K562 (cell line): Measurements from ENCODE around the gene SMAD3. TPM values are rescaled to one million over a fixed set of nuclear protein-coding genes. Genes with fewer than 3 reads are reported as not detected.
A peak's percentile ranks its signal among the peaks of the same experiment; 100 is the strongest.

Source experiments
- ATAC-seq: fragments of 200-7000 bp; cut with Tn5 transposase; 3 replicates; pipeline ENCODE4 v1.9.1; 2020; ENCODE audit warnings: moderate library complexity
- BruUV-seq: library from RNA; stranded (reverse); fragments of 400-500 nt; replicated peaks from 2 replicates; lab custom pipeline; 2021; lab: Mats Ljungman, UMichigan
- CTCF ChIA-PET: fragments of 300-600 bp; formaldehyde crosslinking; extraction: SDS; loops from one replicate; lab custom pipeline; 2021; ENCODE audit warnings: low intra/inter-chr PET ratio; lab: Yijun Ruan, JAX
- POLR2A ChIA-PET: fragments of 300-600, 350-650 bp; sonication (Branson Sonifier 250); formaldehyde crosslinking; extraction: SDS; loops from one replicate; lab custom pipeline; 2021; ENCODE audit warnings: antibody characterized with exemption, inconsistent platforms; lab: Yijun Ruan, JAX
- DNase-seq, 4 experiments: peaks; one replicate each; pipeline versions ENCODE4 v3.0.0 to v3.0.0-alpha.2; 2011 to 2018; ENCODE audit warnings: low spot score in 3 of 4, mixed read lengths in 3 of 4; ENCODE audit errors: extremely low read depth in 1 of 4
- FAIRE-seq: peaks from 2 replicates; lab custom pipeline; 2011; peaks lifted over from hg19 to GRCh38; lab: Jason Lieb, UNC
- H2AFZ ChIP-seq: 2 replicates; pipeline ENCODE4 v1.6.0; 2011; ENCODE audit warnings: low read depth, low read length, control low read depth, inconsistent platforms
- H3K27ac ChIP-seq: fragments of 200-600 bp; 3 replicates; pipeline ENCODE4 v1.8.0; 2011; ENCODE audit warnings: low read depth, mild to moderate bottlenecking, control low read depth, inconsistent platforms, low read length, moderate library complexity, mixed read lengths; ENCODE audit errors: extremely low read depth
- H3K27me3 ChIP-seq, 2 experiments: fragments of 300-600 bp in 1 of 2; 2 replicates in 1 of 2; 3 replicates in 1 of 2; pipeline versions ENCODE4 v1.6.0 to v1.8.0; 2011; ENCODE audit warnings: inconsistent platforms in 2 of 2, low read length in 2 of 2, mild to moderate bottlenecking in 1 of 2, mixed read lengths in 1 of 2, moderate library complexity in 1 of 2; ENCODE audit not compliant: control insufficient read depth in 2 of 2, insufficient read depth in 2 of 2
- H3K36me3 ChIP-seq: fragments of 300-600 bp; 3 replicates; pipeline ENCODE4 v1.8.0; 2011; ENCODE audit warnings: mild to moderate bottlenecking, low read length, inconsistent platforms; ENCODE audit not compliant: control insufficient read depth, insufficient read depth
- H3K4me1 ChIP-seq, 2 experiments: fragments of 200-600 bp in 1 of 2; replicated peaks in 1 of 2; 2 replicates in 1 of 2; 3 replicates in 1 of 2; pipeline versions ENCODE4 v1.5.1 to v1.8.0; 2011; ENCODE audit warnings: inconsistent platforms in 2 of 2, low read length in 2 of 2, mild to moderate bottlenecking in 1 of 2, mixed read lengths in 1 of 2, moderate library complexity in 1 of 2; ENCODE audit not compliant: control insufficient read depth in 2 of 2, insufficient read depth in 2 of 2
- H3K4me2 ChIP-seq: 2 replicates; pipeline ENCODE4 v1.6.1; 2011; ENCODE audit warnings: low read length, control low read depth, inconsistent platforms, mixed read lengths; ENCODE audit not compliant: insufficient read depth
- H3K4me3 ChIP-seq: fragments of 200-600 bp; sonication (generic), shearing (Covaris generic); 2 replicates; pipeline ENCODE4 v1.5.1; 2016; ENCODE audit warnings: control low read depth, inconsistent platforms
- H3K79me2 ChIP-seq: fragments of 200-600 bp; 3 replicates; pipeline ENCODE4 v1.8.0; 2011; ENCODE audit warnings: low read length, inconsistent platforms; ENCODE audit not compliant: control insufficient read depth, insufficient read depth
- H3K9ac ChIP-seq, 2 experiments: 2 replicates each; pipeline versions ENCODE4 v1.6.0 to v1.6.1; 2011; ENCODE audit warnings: low read depth in 2 of 2, low read length in 2 of 2, control low read depth in 1 of 2, inconsistent platforms in 1 of 2, mild to moderate bottlenecking in 1 of 2, mixed read lengths in 1 of 2; ENCODE audit not compliant: insufficient read depth in 1 of 2
- H3K9me1 ChIP-seq: one replicate; pipeline ENCODE4 v1.6.0; 2011; ENCODE audit warnings: inconsistent platforms, mild to moderate bottlenecking, low read length, moderate library complexity; ENCODE audit not compliant: control insufficient read depth, insufficient read depth
- H3K9me3 ChIP-seq: replicated peaks from 2 replicates; pipeline ENCODE4 v1.5.1; 2011; ENCODE audit warnings: low read depth, low read length, inconsistent platforms; ENCODE audit not compliant: control insufficient read depth, insufficient read depth
- H4K20me1 ChIP-seq: replicated peaks from 2 replicates; pipeline ENCODE4 v1.6.1; 2011; ENCODE audit warnings: low read length, inconsistent platforms, mixed read lengths; ENCODE audit not compliant: control insufficient read depth, insufficient read depth
- E2F8 ChIP-seq: fragments of 450-650 bp; IDR thresholded peaks from 2 replicates; pipeline ENCODE4 v1.7.1; 2018; ENCODE audit warnings: mild to moderate bottlenecking, low read depth; ENCODE audit not compliant: partially characterized antibody
- HDGF ChIP-seq: fragments of 450-650 bp; IDR thresholded peaks from 2 replicates; pipeline ENCODE4 v1.6.1; 2016
- KDM2B ChIP-seq: fragments of 250-450 bp; sonication (Bioruptor Pico); IDR thresholded peaks from 2 replicates; pipeline ENCODE4 v1.8.0; 2021; ENCODE audit warnings: mild to moderate bottlenecking, moderate library complexity
- MCM5 ChIP-seq: fragments of 450-650 bp; IDR thresholded peaks from 2 replicates; pipeline ENCODE4 v1.6.1; 2016; ENCODE audit warnings: low read depth
- POLR2A ChIP-seq: fragments of 450-650 bp; conservative IDR thresholded peaks from 2 replicates; pipeline ENCODE4 v1.6.1; 2016
- POLR2AphosphoS2 ChIP-seq: IDR thresholded peaks from 2 replicates; pipeline ENCODE4 v1.6.1; 2012; ENCODE audit warnings: low read length, improper control_type of control experiment
- RBM34 ChIP-seq: fragments of 200-400 bp; formaldehyde crosslinking; IDR thresholded peaks from 2 replicates; pipeline ENCODE4 v1.6.1; 2018; ENCODE audit warnings: low read length, borderline replicate concordance; ENCODE audit not compliant: insufficient read depth
- SUPT5H ChIP-seq: fragments of 450-650 bp; IDR thresholded peaks from 2 replicates; pipeline ENCODE4 v1.6.1; 2016
- TAF15 ChIP-seq: fragments of 200-400 bp; formaldehyde crosslinking; IDR thresholded peaks from 2 replicates; pipeline ENCODE4 v1.6.1; 2017; ENCODE audit warnings: mild to moderate bottlenecking, low read depth, low read length, moderate library complexity
- ZNF79 ChIP-seq: fragments of 250-450 bp; sonication (Bioruptor Pico); IDR thresholded peaks from 2 replicates; pipeline ENCODE4 v1.4.0; 2020; ENCODE audit warnings: low read depth, mild to moderate bottlenecking, moderate library complexity
- WGBS: fragments of 100-300 bp; shearing (Covaris generic); methylation state at CpG from one replicate; pipeline ENCODE4 v1.1.6; 2016; ENCODE audit warnings: low coverage, mixed read lengths; ENCODE audit not compliant: insufficient coverage; ENCODE audit errors: missing lambda C conversion rate; 5-methylcytosine and 5-hydroxymethylcytosine counted together
- in situ Hi-C: fragments of 300-500 bp; cut with MboI; formaldehyde crosslinking; loops from 4 replicates; pipeline ENCODE4 v1.15.0; 2018; ENCODE audit warnings: inconsistent platforms, mixed read lengths
- intact Hi-C: fragments of 100-400 bp; cut with micrococcal nuclease; formaldehyde crosslinking; loops from 2 replicates; pipeline ENCODE4 v1.14.2; 2022
- polyA plus RNA-seq, 8 experiments: library from polyadenylated mRNA; depleted of rRNA in 4 of 8; stranded (reverse) in 5 of 8; unstranded in 3 of 8; fragments of >200 nt; fragmentation: Nextera tagmentation in 2 of 8; fragmentation: Illumina TruSeq in 1 of 8; extraction: Ambion mirVana in 2 of 8; extraction: Trizol in 1 of 8; gene quantifications; 2 replicates each; pipeline versions ENCODE4 v1.2.1 to v1.2.3, GENCODE V29; 2011 to 2014; ENCODE audit warnings: inconsistent platforms in 1 of 8, missing spikeins in 1 of 8
- total RNA-seq, 7 experiments: library from RNA; depleted of rRNA in 6 of 7; stranded (reverse); fragments of >200 nt in 6 of 7; fragmentation: Illumina TruSeq in 2 of 7; extraction: Trizol in 2 of 7; gene quantifications; 2 replicates each; pipeline versions ENCODE4 v1.2.1 to v1.2.3, GENCODE V29; 2011 to 2021; ENCODE audit warnings: low replicate concordance in 1 of 7

The SMAD3 gene
- total and polyA plus RNA-seq, 9 of the 15 experiments (the other 6 are each of a cell fraction or from before 2014, with no cell fraction given) = 4.3 to 39.2 (median 11.1) TPM

DNA sequence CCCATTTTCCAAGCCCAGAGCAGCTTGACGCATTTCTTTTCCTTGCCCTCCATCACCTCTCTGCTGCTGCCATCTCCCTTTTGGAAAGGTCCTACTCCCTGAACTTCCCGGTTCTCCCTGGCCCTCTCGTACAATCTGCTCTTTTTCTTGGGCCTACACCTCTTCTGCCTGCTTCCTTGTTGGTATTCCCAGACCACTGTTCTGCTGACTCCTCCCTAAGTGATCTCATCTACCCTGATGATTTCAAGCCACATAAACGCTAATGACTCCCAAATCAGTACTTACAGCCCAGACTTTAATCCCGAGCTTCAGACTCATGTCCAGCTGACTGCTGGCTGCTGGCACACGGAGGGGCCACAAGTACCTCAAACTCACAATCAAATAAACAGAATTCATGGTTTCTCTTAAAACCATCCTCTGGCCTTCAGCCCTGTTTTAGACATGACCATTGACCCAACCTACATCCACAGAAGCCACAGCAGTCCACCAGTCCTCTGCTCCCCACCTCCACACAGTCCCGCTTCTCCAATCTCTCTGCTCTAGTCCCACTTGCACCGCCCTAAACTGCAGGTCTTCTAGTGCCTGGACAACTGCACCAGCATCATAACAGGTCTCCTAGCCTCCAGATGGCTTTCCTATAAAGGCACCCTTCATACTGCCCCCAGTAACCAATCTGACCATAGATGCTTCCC is 131.4 kb downstream of the SMAD3 start:
- ChIA-PET CTCF (no interaction called here), POLR2A (interaction anchor here (0.6 to 1.1 kb wide), 3 partner anchors 12 to 255 kb away, joined by 3 read pairs; no protein-coding TSS in a partner anchor)
- 76% methylated on average over 8 of the region's 8 CpGs for WGBS
- Histone ChIP-seq H4K20me1 (no peaks in the 10 kb centered on the region), H3K27me3 (no peaks in the 10 kb centered on the region), H2AFZ (no peak overlapping the region), H3K36me3 (peaks cover 57% of the 10 kb centered on the region), H3K9me1 (no peaks in the 10 kb centered on the region), H3K4me3 (no peak overlapping the region), H3K4me2 (no peak overlapping the region), H3K27ac (no peak overlapping the region), H3K9me3 (no peaks in the 10 kb centered on the region), H3K79me2 (no peaks in the 10 kb centered on the region), H3K9ac (no peak overlapping the region), H3K4me1 (no peaks in the 10 kb centered on the region)
- peak; percentile 34 for ATAC-seq
- no TSS peak for BruUV-seq
- in situ Hi-C loops = no loop called here
- intact Hi-C loops = no loop called here
- FAIRE-seq = no peak
- DNase-seq = peak in 1 of 4 experiments; percentile 7
- peak; percentile 20 for TF ChIP-seq POLR2A
- no peak for TF ChIP-seq KDM2B (CRISPR knock-in tag)
- TF ChIP-seq POLR2AphosphoS2 = 0 out of 2 replicates have a peak, but pooled peaks have one; percentile 59
- TF ChIP-seq MCM5 = no peak
- TF ChIP-seq HDGF = no peak
- TF ChIP-seq E2F8 = peak; percentile 11
- TF ChIP-seq SUPT5H = peak; percentile 58; the same call in 1 of the 2 replicates
- no peak for TF ChIP-seq ZNF79 (CRISPR knock-in tag)
- no peak for TF ChIP-seq RBM34
- no peak for TF ChIP-seq TAF15
